ENCODE results near the gene PCNX2. TPM values are rescaled to one million over a fixed set of nuclear protein-coding genes. Genes with fewer than 3 reads are reported as not detected.
A peak's percentile ranks its signal among the peaks of the same experiment; 100 is the strongest.

The PCNX2 gene
- total RNA-seq = 1 to 10 TPM in 8 of 9 donors, under 1 TPM in 1; 0.90 to 5.3 (median 2.3) TPM
- under 1 TPM; 0.27 to 0.32 TPM for polyA plus RNA-seq
- long read RNA-seq, donor 1 = 0 reads
- long read RNA-seq, donor 2 = 0 reads
- long read RNA-seq, donor 3, partial matches to known transcripts = 0 of 1 reads
- long read RNA-seq, donor 3, other reads (novel, unspliced or antisense) = 1 of 1 reads

- peak in 2 of 5 donors; percentile 34 for DNase-seq
- peak in 2 of 4 donors; percentile 75 to 83 for ATAC-seq
- intact Hi-C loops (cut with DNase I) = no loop called here
- 1% methylated on average over 23 to 54 of the region's 54 CpGs for WGBS, 4 donors
- Histone ChIP-seq H3K27me3 (peaks cover 0 to 33% (median 9%) of the 10 kb centered on the region in 9 donors), H3K9me3 (no peaks in the 10 kb centered on the region), H3K36me3 (no peaks in the 10 kb centered on the region), H3K27ac (no peak within 1 kb of the TSS), H3K4me3 (peak within 1 kb of the TSS; percentile 42 to 72 (median 58)), H3K4me1 (peaks cover 0 to 14% (median 7%) of the 10 kb centered on the region in 12 donors)
- TF ChIP-seq POLR2A (IDR thresholded peaks at IDR 0.05) = no peak
- no peak for TF ChIP-seq CTCF (IDR thresholded peaks at IDR 0.05)
Measured at GRCh38 chr1:233295237-233295974, at the start of gene PCNX2. Gene PCNX2, minus strand, starts transcription at chr1:233295725. Its CDS starts 247 bp downstream, at chr1:233295478.

- ATAC-seq (no peak), DNase-seq (no peak)
- H3K9me3 ChIP-seq = no peaks in the 10 kb centered on the region
- no peaks in the 10 kb centered on the region for H3K36me3 ChIP-seq
- 67 to 86% (median 80%) methylated on average over 1 of the region's 1 CpG for WGBS, 4 donors
- no peaks in the 10 kb centered on the region for H3K4me1 ChIP-seq
- TF ChIP-seq CTCF (IDR thresholded peaks at IDR 0.05) (no peak), POLR2A (IDR thresholded peaks at IDR 0.05) (no peak)
- no peak overlapping the region for H3K4me3 ChIP-seq
- H3K27me3 ChIP-seq = peaks cover 0 to 20% (median 0%) of the 10 kb centered on the region in 9 donors
- intact Hi-C loops (cut with DNase I) = no loop called here
- H3K27ac ChIP-seq = no peak overlapping the region
Measured at GRCh38 chr1:233343262-233343661, 47.7 kb upstream of the PCNX2 start.

- Histone ChIP-seq H3K9me3 (no peaks in the 10 kb centered on the region), H3K36me3 (no peaks in the 10 kb centered on the region), H3K27me3 (peaks cover 0 to 29% (median 0%) of the 10 kb centered on the region in 9 donors), H3K27ac (no peak overlapping the region), H3K4me1 (no peaks in the 10 kb centered on the region), H3K4me3 (no peak overlapping the region)
- intact Hi-C loops (cut with DNase I) = no loop called here
- ATAC-seq = no peak
- TF ChIP-seq CTCF (IDR thresholded peaks at IDR 0.05) (no peak), POLR2A (IDR thresholded peaks at IDR 0.05) (no peak)
- no peak for DNase-seq
Measured at GRCh38 chr1:233342086-233342485, 46.6 kb upstream of the PCNX2 start.

- Histone ChIP-seq H3K4me3 (no peak overlapping the region), H3K36me3 (no peaks in the 10 kb centered on the region), H3K4me1 (no peaks in the 10 kb centered on the region), H3K27ac (no peak overlapping the region), H3K27me3 (peaks cover 0 to 36% (median 0%) of the 10 kb centered on the region in 9 donors), H3K9me3 (no peaks in the 10 kb centered on the region)
- TF ChIP-seq CTCF (IDR thresholded peaks at IDR 0.05) = no peak
- TF ChIP-seq POLR2A (IDR thresholded peaks at IDR 0.05) = no peak
- intact Hi-C loops (cut with DNase I) = no loop called here
- 57 to 66% (median 61%) methylated on average over 4 of the region's 4 CpGs for WGBS, 4 donors
- DNase-seq (no peak), ATAC-seq (no peak)
Measured at GRCh38 chr1:233340966-233341516, 45.5 kb upstream of the PCNX2 start.

All from heart left ventricle (tissue), 16 donors.